ENCODE data around the gene FBF1.
"Not testable (repeated sequence)": the region's sequence is repeated elsewhere in the genome, so short reads cannot be mapped to it uniquely, and the experiment has no call there.

The FBF1 gene

DNA sequence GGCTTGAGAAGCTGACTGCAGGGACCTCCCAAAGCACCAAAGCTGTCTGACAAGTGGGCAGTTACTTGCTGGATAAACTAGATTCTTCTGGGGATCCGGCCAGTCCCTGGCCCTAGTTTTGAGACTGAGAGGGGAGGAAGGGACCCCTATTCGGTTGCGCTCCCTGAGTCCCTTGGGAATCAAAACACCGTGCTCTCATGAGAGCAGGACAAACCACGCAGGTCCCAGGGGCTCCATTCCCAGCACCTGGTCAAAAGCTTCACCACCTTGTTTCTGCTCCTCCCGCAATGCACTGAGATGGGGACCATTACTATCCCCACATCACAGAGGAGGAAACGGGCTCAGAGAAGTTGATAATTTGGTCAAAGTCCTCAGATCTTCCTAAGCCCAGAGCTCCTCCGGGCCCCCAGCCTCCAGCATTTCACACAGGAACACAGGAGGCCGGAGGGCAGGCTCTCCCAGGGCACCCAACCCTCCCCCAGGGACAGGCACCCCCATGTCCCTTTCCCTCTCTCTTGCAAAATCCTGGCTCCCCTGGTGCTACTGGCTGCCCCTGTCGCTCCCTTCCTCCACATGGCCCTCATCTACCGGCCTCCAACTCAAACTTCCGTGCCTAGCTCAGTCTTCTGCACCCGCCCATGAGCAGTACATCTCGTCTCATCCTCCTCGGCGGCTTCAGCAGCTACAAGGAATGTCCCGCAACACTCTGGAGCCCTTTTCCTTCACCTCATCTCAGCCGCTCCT lies 47.4 kb downstream of the FBF1 start:
- DNase-seq, result no peak

DNA sequence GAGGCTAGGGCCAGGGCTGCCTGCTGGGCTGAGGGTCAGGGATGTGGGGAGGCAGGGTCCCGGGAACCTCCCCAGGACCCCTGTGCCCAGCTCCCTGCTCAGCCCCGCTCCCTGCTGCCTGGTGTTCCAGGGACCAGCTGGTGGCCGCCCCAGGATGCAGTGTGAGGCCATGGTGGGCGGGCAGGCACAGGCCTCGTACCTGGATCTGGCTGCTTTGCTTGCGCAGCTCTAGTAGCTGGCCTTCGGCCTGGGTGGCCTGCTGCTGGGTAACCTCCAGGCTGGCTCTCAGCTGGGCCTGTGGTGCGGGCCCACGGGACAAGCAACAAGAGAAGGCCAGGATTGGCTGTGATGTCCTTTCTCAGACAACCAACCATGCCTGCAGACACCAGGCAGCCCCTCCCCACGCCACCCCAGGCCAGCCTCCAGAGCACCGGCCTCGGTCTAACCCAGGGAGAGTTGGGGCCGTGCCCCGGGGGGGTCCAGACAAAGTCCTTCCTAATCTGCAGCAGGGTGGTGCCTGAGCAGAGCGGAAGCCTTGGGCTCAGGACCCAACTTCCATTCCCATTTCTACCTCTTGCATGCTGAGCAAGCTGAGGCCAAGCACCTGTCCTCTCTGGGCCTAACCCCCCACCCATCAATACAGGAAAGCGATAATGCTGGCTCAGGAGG lies 48.2 kb downstream of the FBF1 start:
- no peak for DNase-seq

DNA sequence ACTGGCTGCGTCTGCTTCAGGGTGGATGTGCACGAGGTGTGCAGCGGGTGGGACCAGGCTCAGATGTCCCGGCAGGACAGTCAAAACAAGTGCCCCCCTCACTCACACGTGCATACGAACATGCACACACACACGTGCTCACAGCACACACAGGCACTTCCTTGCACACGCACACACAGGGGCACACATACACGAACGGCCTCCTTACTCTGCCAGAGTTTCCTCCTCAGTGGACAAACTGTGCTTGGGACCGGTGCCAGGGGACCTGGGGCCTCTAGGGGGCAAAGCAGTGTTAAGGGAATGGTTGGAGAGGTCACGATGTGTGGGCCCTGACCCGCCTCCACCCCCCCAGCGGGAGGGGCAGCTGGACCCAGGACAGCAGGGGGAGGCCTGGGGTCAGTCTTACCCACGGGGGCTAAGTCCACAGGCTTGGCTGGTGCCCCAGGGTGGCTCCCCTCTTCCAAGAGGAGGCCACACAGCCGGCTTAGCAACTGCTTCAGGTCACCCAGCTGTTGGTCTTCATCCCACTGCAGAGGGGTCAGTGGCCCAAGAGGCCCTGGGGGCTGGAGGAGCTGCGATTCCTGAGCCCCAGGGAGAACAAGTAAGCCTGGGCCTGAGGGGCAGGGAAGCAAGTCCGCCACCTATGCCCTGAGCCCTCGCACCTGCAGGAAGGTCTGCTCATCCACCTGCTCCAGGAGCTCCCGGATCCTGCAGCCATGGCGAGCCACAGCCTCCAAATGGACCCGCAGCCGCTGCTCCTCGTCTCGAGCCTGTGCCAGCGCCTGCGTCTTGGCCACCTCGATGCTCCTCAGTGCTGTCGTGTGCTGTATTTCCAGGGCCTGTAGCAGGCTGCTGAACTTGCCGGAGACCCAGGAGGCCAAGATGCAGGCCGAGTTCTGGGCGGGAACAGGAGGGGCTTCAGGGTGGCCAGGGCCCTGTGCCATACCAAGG lies 49.0 kb downstream of the FBF1 start:
- DNase-seq, result no peak

DNA sequence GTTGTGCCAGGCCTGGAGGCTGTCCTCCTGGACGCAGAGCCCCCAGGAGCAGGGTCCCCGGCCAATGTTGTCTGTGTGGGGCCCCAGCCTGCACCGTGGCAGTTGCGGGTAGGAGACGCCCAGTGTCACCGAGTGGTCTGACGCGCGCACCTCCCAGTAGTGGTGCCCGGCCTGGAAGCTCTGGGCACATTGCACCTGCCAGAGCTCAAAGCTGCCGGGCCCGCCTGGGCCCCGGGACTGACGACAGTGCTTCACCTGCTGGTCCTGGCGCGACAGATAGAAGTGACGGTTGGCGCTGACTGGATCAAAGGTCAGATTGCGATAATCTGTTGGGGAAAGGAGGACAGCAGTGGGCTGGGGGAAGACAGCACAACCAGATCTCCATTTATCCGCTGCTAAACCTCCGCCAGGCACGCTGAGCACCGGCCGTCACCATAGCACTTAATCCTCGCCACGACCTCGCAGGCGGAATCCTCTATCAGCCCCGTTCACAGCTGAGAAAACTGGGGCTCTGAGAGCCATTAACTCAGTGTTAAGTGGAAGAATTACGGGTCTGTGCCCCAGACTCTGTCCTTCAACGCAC lies 49.7 kb downstream of the FBF1 start:
- no peak for DNase-seq

DNA sequence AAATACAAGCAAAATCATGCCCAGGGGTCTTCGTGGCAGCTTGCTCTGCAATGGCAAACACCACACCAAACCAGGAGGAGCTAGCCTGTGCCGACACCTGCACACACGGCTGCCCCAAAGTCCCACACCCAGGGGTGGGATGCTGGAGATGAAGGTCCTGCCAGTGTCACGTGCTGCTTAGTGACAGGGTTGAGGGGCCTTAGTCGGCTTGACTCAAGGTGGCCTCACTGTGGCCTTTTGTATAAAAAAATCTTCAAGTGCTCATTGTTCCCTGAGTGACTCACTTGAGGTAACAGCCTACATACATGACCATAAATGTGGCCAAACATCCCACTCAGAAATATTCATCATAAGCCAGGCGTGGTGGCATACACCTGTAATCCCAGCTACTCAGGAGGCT lies 51.4 kb downstream of the FBF1 start:
- no peak for DNase-seq

DNA sequence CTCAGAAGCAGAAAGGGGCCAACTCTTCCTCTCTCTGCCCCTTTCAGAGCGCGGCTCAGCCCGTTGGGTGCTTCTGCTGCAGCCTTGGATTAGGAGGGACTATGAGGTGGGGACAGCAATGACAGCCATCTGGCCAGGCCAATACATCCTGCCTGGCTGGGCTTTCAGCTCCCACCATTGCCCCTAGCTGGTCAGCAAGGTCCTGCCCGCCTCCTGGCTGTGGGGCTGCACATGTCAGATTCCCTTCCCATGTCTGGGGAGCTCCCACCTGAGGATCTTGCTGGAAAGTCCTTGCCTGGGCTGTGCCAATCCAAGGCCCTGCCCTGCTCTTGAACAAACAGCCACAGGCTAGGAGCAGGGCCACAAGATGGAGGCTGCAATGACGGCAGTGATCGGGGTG lies 52.4 kb downstream of the FBF1 start:
- no peak for DNase-seq

DNA sequence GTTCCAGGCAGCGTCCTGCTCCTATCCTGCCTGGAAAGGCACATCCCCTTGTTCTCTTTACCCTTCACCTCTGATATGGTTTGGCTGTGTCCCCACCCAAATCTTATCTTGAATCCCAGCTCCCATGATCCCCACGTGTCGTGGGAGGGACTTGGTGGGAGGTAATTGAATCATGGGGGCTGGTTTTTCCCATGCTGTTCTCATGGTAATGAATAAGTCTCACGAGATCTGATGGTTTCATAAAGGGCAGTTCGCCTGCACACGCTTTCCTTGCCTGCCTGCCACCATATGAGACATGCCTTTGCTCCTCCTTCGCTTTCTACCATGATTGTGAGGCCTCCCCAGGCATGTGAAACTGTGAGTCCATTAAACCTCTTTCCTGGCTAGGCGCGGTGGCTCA lies 55.0 kb downstream of the FBF1 start:
- not testable (repeated sequence) for DNase-seq

DNA sequence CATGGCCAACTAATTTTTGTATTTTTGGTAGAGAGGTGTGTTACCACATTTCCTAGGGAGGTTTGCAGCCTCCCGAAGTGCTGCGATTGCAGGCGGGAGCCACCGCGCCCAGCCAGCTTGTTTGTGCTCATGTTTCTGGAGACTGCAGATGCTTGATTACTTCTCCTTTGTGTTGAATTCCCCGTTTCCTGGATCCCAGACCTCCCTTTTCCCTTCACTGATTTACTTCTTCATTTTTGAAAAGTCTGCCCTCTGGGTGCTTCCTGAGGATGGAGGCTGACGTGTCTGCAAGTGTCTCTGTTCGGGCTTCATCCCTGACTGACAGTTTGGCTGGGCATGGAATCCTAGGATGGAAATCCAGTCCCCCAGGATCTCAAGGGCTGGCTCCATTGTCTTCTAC lies 55.4 kb downstream of the FBF1 start:
- no peak for DNase-seq

DNA sequence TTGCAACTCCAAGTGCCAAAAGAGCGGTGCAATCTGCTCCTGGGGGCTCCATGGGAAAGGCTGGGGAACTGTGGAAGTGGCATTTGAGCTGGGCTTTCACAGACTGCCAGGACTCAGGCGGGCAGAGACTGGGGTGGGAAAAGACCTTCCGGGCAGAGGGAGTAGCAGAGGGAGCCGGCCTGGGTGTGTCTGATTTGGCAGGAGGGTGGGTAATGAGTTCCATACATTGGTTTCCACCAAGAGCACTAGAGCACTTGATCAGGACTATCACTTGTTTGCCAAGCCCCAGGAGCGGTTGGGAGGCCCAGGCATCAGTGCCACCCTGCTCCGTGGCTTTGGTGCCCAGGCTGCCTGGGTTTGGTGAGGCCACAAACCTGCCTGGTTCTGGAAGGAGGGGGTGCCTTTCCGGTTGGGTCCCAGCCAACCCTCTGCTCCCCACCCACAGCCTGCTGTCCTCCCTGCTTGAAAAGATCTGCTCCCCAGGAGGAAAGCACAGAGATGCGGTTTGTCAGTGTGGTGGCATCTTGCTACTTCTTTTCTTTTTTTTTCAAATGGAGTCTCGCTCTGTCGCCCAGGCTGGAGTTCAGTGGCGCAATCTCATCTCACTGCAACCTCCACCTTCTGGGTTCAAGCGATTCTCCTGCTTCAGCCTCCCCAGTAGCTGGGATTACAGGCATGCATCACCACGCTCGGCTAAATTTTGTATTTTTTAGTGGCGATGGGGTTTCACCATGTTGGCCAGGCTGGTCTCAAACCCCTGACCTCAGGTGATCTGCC lies 59.0 kb downstream of the FBF1 start:
- DNase-seq, result no peak

DNA sequence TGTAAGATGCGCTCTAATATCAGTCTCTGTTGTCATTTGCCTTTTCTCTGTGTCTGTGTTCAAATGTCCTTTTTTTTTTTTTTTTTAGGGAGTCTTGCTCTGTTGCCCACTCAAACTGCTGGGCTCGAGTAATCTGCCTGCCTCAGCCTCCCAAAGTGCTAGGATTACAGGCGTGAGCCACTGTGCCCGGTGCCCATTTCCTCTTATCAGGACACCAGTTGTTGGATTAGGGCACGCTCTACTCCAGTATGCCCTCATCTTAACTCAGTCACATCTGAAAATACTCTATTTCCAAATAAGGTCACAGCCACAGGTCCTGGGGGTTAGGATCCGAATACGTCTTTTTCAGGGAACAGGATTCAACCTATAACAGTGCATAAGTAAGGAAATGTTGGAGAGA lies 60.6 kb downstream of the FBF1 start:
- no peak for DNase-seq

DNA sequence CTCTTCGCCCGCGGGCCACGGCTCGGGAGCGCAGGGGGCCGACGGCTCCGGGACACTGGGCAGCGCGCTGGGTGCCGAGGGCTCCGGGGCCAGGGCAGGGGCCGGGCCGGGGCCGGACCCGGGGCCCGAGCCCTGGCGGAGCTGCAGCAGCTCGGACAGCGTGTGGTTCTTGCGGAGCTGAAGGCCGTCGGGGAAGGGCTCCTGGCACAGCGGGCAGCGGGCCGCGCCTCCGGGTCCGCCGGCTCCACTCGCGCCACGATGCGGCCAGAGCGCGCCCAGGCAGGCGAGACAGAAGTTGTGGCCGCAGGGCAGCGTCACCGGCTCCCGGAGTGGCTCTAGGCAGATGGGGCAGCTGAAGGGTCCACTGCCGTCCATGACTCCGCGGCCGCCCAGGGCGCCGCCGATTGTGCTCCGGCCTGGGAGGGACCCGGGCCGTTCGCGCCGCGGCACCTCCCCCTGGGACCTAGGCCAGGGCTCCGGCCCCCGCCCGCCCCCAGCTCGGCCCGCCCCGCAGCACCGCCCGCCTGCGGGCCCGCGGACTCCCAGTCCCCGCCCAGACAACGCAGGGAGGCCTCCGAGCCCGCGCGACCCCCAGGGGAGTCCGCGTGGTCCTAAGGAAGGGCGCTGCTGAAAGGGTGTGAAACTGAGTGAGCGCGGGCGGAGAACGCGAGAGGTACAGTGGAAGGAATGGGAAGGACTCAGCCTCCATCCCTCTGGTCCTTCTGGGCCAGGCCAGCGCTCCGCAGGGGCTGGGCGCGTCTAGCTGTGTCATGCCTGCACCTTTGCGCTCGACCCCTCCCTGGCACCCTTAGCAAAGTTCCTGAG lies 62.5 kb downstream of the FBF1 start, which contains the start of gene TRIM47:
Gene TRIM47 (minus strand): TSS at position 408 of the 825 bp plus-strand sequence. CDS start 33 bp downstream, at position 375.
- DNase-seq, result peak in 1 of 2 experiments; percentile 21

DNA sequence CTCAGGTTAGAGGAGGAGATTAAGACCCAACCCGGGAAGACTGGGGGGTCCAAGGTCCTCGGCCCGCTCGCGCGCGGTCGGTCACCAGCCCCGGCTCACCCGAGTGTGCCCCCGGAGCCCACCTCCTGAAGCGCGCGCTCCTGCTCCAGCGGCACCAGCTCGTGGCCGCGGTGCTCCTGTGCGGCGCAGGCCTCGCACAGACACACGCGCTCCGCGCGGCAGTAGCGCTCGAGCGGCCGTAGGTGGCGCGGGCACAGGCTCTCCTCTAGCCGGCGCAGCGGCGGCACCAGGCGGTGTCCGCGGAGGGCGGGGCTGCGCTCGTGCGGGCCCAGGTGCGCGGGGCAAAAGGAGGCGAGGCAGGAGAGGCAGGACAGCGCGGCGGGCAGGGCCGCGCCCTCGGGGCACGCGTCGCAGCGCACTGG lies 63.1 kb downstream of the FBF1 start:
- peak; percentile 75 to 85 for DNase-seq

DNA sequence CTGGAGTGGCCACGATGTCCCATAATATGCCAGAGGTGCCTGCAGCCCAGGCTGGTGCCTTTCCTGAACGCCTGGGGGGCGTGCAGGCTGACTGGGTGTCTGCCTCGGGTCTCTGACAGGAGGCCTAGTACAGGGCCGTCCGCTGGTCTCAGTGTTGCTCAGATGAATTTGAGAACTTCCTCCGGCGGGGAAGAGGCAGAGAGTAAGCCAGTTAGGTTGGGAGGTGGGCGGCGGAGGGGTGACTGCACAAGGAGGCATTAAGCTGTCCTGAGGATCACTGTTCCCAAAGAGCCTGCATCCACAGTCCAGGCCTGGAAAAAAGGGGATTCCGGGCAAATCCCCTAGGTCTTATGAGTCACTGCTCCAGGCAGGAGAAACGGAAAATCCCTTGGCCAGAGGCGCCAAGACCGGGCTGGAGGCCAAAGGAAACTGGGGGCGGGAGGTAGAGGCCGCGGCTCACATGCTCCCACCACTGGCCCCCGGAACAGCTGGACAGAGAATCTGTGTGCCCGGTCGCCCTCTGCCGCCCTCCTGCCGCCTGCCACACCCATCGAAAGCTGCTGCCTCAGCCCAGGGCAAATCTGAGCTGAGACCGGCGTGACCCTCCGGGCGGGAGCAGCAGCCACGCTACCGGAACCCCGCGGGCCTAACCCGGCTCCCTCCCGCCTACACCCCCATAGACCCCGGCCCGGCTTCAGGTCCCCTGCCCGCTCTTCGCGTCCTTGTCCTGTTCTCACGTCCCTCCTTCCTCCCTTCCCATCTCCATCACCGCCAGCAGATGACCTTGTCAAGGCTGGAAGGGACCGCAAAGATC lies 63.7 kb downstream of the FBF1 start:
- DNase-seq, result no peak

DNA sequence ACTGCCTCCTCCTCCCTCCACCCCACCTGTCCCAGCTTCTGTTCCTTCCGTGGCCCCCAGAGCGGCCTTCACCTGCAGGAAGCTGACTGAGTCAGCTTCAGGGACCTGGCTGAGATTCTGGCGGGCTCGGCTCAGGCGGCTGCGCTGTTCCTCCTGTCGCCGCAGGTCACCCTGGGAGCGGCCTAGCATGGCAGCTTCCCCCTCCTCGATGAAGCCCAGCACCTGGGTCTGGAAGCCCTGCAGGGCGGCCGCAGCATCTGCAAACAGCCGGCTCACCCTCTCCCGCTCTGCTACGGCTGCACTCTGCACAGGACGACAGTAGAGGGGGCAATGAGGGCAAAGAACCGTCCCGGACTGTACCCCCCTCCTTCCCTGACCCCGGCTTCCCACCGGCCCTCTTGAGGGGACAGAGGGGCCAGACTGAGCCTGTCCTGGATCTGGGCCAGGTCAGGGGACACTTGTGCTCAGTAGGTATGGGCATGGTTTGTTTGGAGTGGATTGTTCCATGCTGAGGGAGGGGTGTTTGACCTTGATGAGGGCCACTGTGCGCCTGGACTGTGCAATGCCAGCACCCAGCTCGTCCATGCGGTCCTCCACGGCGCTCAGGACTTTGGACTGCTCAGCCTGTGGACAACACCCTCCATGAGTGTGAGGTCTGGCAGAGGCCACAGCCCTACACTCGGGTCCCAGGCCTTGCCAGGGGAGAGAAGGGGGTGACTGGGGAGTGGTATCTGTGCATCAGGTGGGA lies 64.5 kb downstream of the FBF1 start:
- DNase-seq, result no peak

DNA sequence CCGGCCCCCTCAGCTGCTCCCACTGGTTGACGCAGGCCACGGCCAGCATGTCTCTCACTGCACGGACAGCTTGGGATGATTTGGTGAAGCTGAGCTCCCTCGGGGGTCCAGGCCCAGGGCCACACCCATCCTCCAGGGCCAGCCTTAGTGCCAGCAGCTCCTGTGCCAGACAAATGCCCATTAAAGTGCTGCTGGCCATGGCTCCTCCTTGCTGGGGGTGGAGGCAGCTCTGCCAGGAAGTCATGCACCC lies 65.0 kb downstream of the FBF1 start:
- DNase-seq, result no peak

DNA sequence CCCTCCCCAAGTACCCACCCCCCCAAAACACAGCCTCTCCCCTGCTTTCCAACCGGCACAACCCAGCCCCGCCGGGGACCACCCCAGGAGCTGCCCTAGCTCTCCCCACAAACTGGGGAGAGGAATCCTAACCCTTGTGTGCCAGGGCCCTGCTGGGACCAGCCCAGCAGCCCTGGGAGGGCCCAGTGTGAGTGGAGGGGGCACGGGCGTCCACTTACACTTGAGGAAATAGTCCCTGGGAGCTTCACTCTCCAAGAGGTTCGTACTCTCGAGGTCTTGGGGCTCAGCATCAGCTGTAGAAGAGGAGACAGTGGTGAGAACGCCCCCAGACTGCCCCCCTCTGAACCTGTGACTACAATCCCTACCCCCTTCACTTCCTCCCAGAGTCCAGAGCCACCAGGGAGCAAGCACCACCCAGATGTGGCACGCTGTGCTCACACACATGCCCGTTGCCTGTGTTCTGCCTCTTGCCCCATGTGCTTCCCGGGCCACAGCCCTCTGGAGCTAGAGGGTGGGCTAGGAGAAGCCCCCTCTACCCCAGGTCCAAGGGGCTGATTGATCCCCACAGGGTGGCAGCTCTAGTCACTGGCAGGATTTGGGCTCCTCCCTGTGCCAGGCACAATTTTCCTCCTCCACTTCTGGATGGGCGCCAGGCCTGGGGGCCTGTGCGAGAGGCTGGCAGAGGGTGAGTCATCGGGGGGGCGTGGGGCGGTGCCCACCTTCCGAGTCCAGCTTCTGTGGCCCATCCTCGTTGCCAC lies 65.5 kb downstream of the FBF1 start:
- DNase-seq, result no peak

DNA sequence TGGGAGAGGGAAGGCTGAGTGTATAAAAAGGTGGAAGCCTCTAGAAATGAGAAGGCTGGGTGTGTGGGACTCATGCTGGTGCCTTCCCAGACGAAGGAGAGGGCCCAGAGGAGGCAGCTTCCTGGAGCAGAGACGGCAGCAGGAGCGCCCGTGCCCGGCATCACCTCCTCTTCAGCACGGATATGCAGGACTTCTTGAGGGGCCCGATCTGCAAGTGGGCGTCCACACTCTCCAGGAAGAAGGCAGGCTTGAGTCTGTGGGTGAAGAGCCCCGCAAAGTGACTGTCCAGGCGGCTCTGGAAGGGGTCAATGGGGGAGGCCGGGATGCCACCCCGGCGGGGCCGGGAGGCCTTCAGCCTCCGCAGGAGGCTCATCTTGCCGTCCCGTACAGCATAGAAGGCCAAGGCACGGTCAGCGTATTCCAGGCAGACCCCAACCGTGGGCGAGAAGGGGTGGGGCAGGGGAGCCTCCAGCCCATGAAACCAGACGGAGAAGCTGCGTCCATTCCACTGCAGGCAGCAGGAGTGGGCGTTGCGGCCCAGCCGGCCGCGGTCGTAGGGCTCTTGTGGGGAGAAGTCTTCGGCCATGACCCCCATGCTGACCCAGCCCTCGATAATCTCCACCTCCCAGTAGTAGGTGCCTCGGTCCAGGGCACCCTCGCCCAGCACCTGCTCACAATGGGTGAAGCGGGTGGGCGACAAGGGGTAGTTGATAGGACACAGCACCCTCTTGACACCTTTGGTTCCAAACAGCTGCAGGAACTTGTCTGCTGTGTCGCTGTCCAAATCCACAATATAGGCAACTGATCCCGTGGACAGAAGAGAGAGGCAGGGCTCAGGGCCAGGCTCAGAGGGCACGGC lies 66.3 kb downstream of the FBF1 start:
- no peak for DNase-seq

Data from NCI-H1930 (cell line).